Effector CD8-positive, alpha-beta T cell (primary cell): Measurements from ENCODE around the gene KLHL3.

Experiments used
- DNase-seq: peaks from one replicate; lab custom pipeline; 2025; lab: John Stamatoyannopoulos, UW

Gene KLHL3

DNA sequence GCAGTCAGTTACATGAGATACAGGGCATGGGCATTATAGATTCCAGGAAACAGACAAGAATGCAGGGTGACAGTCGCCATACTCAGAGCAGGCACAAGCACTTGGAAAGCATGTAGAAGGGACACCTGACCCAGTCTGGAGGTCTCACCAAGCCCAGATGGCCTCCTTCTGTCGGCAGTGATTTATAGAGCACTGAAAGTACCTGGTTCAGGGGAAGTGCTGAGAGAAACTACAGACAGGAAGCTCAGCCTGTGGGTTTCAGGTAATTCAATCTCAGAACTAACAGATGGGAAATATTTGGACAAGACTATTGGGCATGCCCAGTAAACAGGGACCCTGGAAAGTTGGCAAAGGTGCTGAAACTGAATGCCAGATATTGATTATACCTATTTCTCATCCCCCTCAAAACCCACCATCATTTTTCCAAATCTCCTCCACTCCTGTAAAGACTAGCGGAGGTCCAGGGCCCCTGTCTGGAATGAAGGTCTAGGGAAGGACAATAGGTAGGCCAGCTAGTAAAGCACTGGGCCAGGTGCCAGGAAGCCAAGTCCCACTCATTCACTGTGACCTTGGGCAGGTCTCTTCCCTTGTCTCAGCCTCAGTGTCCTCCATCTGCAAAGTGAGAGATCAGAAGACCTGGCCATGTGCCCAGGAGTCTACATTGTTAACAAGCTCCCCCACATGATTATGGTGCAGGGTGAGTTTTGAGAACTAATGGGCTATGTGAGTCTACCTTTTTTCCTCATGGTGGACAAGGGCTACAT, 26.9 kb downstream of the KLHL3 start:
- DNase-seq, result no peak

DNA sequence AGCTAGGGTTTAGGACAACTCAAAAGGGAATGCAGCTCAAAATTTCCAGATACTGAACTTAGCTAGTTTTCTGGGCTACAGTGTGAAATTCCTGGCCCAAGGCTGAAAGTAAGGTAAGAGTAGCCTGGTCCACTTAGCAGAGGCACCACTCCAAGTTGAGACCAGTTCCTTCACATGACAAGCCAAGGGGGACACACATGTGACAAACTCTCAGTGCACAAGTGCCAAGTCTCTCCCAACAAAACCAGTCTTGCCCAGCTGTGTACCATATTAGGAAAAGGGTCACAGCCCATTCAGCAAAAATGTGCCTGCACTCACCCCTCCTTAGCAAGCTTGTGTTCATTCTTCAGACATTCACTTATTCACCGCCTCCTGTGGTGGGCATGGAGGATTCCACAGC, 27.8 kb downstream of the KLHL3 start:
- no peak for DNase-seq

DNA sequence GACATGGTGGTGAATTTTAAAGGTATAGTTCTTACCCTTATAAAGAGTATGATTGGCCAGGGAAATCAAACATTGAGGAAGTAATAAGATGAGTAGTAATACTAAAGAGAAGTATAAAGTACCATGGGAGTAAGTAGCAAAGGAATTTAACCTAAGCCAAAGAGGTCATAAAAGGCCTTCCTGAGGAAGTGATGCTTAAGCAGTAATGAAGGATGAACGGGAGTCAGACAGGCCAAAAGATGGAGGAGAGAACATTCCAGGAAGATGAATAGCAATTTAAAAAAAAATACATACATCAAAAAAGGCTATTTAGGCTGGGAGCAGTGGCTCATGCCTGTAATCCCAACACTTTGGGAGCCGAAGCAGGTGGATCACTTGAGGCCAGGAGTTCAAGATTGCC, 29.0 kb downstream of the KLHL3 start:
- DNase-seq, result no peak

DNA sequence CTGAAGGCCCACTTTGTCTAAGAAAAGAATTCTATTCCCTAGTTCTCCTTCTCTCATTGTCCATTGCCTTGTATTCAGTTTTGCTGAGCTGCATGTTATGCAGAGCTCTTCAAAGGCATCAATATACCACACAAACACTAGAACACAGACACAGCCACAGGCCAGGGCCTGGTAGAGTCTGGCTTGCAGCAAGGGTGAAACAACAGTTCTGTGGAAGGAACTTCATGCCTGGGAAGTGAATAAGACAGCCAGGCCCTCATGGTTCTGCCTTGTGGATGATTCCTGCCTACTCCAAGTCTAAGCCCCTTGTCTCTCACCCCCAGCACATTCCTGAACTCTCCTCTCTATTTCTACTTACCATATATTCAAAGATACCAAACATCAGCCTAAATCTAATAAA, 30.8 kb downstream of the KLHL3 start:
- DNase-seq, result no peak

DNA sequence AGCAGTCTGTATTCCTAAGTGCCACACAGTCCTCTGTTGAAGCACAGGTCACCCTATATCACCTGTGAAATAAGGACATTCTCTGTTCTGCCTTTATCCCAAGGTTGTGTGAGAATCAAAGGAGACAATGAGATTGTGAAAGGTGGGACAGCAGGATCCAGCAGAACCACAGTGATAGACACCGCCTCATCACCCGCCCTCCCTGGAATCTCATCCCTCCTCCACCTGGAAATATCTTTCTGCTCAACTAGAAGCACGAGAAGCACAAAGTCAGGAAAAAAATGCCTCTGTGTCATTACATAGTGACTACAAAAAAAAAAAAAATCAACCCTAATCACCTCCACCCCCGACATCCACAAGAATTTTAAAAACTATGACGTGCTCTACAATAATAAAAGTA, 32.3 kb downstream of the KLHL3 start:
- no peak for DNase-seq

DNA sequence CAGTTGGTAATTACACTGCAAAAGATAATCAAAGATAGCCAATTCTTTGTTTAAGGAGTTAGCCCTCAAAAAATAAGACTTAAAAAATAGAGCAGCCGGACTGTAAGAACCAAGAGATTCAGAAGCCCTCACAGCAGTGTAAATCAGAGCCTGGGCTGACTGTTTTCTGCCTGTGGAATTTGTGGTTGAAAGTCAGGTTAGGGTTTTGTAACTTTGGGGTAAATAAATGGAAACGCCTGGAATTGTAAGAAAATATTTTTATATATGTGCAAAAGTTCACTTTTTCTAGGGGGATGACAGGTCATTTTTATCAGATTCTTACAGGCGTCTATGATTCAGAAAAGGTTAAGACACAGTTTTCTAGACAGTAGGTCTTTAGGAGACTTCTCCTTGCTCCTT, 35.6 kb downstream of the KLHL3 start:
- no peak for DNase-seq

DNA sequence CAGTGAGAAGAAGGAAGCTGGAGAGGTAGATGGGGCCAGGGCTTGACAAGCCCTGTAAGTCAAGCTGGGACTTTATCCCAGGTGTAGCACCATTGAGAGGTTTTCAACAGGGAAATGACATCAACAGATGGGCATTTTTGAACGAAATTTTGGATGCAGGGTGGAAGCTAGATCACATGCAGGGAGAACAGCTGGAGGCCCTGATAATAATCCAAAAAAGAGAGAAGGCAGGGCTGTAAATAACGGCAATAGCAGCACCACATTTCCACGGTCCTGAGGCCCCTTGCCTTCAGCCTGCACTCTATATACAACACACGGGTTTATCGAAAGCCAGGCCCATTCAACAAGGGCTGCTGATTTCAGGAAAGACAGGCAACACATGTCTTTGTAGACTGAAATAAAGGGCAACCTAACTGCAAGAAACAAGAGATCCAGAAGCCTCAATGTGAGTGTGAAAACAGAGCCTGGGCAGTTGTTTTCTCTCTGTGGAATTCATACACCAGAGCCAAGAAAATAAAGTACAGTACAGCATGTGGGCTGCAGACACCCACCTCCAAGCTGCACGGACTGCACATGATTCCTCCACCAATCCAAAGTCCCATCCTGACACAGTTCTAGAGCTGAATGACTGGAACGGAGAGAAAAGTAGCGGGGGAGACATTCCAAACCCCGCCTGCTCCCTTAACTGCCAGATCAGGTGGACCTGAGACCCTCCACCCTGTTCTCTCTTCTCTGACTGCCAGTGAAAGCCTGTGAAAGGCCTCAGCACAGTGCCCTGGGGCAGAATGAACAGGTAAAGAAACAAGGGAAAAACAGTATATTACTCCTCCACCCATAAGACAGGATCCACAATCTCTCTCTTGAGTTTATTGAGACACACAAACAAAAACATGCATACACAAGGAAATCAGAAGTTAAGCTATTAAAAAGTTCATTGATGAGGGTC, 36.3 kb downstream of the KLHL3 start:
- no peak for DNase-seq

DNA sequence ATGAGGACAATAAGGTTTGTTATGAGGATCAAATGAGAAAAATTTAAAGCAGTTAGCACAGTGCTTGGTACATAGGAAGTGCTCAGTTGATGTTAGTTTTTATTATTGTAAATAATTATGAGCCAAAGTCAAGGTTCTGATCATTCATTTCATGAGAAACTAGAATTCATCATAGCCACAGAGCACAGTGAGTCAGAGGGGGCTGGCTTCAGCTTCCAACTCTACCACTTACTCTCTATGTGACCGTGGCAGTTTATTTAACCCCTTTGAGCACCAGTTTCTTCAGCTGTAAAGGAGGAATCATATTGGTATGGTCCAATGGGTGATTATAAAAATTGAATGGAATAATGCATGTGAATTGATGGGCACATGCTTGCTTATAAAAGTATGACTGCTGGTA, 39.4 kb downstream of the KLHL3 start:
- DNase-seq, result no peak

DNA sequence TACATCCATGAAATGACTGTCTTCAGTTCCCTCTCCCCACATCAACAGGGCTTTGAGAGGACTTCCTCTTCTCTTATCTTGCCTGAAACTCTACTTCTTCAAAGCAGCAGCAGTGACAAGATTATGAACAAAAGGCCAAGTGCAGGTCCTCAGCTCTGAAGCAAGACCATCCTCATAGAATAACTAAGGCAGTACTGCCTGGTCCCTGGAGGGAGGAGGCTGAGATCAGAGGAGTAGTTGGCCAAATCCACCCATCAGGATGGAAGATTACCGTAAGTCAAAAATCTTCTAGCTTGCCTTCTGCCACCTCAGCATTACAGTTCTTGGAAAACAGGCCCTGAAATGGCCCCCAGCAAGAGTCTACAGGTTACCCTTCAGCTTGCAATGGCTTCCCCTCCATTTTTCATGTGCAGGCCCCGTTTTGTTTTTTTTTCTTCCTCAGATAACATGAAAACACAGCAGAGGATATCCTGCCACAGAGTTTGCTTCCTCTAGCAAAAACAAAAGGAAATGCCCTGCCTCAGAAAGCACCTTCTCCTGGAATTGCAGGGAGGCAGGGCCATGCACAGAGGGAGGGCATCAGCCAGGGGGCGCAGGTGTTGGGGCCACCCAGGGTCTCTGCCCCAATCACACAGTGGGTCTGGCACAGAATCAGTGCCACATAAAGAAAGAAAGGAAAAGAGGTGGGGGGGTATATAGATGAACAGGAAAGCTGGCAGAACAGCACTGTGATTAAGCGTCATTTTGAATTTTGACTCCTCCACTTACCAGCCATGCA, 40.0 kb downstream of the KLHL3 start:
- DNase-seq, result peak; percentile 13

DNA sequence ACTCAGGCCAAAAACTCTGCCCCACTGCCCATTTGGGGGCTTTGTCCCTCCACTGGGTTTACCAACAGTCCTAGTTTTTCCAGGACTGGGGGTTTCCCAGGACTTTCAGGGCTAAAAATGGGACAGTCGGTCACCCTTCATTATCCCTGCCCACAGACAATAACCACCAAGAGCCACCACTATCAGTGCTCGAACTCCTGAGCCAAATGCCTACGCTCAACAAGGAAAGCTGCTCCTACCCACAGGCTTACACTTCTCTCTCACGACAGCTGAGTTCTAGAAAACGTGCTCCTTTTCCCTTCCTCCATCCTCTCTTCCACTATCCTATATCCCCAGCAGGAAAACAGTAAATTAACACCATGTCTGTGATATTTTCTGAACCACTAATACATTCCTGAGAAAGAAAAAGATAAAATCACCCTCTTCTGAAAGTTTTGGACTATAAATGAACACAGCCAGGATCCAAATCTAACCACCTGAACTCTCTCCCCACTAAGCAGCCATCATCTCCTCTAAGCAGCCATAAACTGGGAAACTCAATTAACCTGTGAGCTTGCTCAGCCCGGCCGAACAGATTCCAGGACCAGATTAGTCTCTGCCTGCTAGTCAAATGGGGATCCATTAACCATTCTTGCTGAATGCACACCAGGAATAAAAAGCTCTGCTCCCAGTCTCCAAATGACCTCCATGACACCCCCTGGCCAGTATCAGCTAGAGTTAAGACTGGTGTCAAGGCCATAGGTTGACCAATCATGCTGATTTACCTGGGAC, 41.8 kb downstream of the KLHL3 start:
- no peak for DNase-seq

DNA sequence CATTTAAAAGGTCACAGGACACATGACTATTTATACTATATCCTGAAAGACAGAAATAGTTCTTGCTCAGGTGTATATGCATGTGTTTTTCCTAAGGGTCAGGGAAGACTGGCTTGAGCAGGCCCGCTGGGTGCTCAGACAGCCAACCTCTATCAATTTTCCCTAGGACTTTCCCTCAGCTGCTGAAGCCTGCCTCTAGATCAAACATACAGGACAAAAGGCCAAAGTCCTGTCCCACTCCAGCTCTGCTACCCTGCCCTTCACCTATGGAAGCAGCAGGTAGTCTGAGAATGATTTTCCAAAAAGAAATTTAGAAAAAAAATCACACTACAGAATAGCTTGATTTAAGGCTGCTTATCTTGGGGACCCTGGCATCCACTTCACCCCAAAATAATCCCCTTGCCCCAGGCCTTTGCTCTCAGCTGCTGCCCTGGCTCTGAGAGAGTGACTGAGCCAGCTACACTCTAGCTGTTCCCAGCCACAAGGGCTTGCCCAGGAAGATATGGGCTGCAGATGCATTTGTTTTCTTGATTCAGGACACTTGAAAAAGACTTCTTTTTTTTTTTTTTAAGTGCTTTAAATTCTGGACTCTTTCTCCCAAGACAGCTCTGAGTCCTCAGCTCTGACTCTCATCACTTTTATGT, 42.5 kb downstream of the KLHL3 start:
- no peak for DNase-seq

DNA sequence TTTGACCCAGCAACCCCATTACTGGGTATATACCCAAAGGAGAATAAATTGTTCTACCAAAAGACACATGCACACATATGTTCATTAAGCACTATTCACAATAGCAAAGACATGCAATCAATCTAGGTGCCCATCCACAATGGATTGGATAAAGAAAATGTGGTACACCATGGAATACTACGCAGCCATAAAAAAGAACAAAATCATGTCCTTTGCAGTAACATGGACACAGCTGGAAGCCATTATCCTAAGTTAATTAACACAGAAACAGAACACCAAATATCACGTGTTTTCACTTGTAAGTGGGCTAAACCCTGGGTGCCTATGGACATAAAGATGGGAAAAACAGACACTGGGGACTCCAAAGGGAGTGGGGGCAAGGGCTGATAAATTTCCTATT, 46.6 kb downstream of the KLHL3 start:
- DNase-seq, result no peak

DNA sequence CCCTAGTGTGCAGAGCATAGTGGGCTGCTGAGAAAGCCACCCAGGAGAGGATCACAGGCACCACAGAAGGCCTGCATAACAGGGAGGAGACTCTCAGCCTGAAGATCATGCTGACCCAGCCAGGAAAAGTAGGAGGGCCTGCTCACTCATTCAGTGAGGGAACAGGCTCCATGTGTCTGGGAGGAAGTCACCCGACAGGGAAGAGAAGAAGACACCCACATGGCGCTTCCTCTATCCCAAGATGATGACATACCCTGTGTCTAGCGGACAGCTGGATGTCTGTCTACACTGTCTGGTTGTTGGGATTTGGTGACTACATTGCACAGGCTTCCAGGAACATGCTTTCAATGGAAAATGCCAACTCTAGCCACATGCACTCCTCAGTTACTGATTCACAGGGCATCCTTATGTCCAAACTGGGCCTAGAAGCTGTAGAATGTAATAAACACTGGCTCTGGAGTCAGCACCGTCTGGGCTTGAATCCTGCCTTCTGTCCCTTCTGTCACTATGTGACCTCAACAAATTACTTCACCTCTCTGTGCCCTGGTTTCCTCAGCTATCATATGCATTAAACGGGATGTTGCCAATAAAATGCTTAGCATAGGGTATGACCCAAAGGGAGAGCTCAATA, 47.6 kb downstream of the KLHL3 start:
- DNase-seq, result no peak

DNA sequence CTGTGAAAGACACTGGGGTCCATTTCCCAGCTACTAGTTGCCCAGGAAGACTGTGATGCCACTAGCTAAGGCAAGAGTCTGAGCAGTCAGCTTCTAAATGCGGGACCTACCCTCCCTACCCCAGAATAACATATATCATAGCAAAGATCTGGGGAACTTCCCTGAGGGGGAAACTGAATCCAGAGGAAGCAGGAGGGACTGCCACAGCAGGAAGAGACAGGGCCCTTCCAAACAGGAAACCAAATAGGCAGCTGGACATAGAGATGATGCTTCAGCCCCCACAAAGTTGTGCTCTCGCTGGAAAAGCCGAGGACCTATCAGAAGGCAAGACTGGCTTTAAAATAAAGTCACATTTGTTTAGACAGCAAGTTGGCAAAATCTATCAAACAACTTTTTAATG, 51.1 kb downstream of the KLHL3 start:
- no peak for DNase-seq

DNA sequence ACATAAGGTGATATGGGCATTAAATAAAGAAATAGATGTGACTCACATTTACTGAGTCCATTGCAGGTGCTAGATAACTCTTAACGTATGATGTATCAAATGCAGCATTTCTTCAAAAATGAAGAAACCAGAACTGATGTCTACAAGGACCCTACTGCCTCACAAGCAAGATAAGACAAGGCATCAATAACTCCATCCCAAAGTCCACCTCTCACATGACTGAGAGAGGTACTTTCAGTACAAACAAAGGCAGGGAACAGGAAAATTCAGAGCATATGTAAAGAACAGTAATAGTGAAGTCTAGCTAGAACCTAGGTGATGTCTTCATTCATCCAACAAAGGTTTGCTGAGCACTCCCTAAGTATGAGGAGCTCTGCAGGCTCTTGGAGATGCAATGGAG, 54.7 kb downstream of the KLHL3 start:
- no peak for DNase-seq

DNA sequence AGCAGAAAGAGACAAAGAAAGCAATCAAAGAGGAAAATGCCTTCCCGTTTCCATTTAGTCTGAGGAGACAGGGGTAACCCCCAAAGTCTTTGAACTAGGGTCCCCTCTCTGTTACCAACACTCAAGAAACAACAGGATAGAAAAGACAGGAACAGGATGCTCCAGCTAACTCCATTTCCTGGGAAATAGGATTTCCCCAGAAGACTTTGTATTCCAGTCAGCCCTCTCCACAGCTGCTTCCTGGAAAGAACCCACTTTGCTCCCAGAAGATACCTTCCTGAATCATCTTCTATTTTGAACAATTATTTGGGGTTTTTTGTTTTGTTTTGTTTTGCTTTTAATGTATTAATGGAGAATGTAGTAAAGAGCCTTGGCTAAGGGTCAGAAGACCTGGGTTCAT, 56.0 kb downstream of the KLHL3 start:
- DNase-seq, result no peak

DNA sequence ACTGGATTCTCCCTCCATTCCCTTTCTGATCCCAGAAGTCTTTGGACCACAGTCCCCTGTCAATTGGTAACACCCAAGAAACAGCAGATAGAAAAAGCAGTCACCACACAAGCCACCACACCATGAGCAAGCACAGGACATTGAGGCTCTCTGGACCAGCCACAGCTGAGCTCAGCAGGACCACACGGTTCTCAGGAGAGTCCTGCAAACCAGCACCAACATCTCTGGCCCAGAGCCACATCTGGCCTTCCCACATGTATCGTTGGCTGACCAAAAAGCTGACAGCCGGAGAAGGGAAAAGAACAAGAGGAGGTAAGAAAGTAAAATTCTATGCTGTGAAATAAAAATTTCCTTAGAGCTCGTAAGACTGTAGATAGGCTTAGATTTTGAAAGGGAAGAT, 56.7 kb downstream of the KLHL3 start:
- no peak for DNase-seq

DNA sequence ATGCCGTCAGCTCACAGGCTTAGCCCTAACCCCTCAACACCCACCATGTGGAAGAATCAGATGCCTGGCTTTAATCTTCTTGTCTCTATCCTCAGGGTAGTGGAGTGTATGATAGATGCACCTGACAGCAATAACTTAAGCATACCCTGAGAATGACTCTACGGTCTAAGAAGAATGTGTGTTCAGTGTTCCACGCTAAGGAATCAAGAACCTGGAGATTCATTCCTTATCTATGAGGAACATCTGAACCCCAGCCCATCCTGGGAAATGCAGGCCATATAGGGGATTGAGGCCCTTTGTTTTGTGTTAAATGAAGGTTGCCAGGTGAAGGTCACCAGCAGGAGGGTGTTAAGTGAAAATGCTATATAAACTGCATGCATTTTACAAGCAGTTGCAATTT, 63.0 kb downstream of the KLHL3 start:
- no peak for DNase-seq

DNA sequence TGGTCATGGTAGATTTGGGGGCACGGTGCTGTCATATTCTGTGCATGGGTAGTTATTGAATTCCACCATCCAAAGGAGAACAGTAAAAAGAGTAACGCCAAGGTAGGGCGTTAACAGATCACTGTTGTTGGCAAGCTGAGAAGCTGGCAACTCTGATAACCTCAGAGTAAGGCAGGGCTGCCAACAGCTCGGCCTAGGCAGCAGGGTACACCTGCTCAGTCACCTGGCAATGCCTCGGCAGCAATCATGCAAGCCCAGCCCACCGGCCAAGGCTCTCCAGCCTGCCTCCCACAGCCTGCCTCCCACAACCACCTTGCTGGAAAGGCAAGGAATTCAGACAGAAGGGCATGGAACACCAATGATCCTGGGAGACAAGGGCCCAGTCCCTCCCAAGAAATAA, 63.9 kb downstream of the KLHL3 start:
- no peak for DNase-seq

DNA sequence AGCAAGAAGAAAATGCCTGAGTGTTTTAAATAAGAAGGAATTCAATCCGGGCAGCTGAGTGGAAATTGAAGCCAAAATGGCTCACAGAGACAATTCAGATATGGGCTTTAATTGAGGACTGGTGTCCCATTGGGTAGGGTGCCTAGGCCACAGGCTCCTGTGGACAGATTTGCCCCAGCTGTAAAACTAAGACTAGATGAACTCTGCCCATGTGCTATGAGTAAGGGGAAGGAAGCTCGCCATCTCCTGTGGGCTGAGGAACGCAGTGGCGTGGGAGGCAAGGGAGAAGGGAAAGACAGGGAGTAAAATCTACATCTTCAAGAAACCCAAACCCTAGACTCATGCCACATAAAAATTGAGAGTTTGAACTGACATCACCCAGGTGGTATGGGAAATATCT, 66.1 kb downstream of the KLHL3 start:
- DNase-seq, result no peak

DNA sequence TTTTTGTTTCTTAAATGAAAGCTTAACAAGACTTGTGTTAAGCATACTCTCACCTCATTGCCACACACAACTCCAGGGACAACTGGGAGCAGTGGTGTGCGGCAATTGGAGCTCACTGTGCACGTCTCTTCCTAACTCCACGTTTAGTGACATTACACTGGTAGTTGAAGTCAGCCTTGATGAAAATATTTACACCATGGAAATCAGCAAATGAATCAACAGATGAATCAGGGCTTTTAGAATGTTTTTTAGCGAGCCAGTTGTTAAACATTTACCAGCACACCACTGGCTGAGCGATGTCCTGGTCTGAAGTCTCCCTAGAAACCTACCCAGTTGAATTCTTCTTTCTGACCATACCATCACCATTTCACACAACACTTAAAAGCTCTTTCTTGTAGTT, 67.3 kb downstream of the KLHL3 start:
- DNase-seq, result no peak
